Stimulated activated CD4-positive, alpha-beta T cell treated with anti-CD3 and anti-CD28 coated beads, Interleukin-2, amount 100 ng/mL, for 24 hours (primary cell): ENCODE results near the gene TMEM233.
"Not testable (repeated sequence)": the region's sequence is repeated elsewhere in the genome, so short reads cannot be mapped to it uniquely, and the experiment has no call there.

Experiments
- DNase-seq, 2 donors: peaks; one replicate each; pipeline ENCODE4 v3.0.0-alpha.2; 2020

Gene TMEM233

GRCh38 chr12:119613319-119613936 lies 19.9 kb downstream of the TMEM233 start:
- no peak for DNase-seq

- DNase-seq = no peak
Observed at GRCh38 chr12:119614705-119615104, 21.1 kb downstream of the TMEM233 start.

GRCh38 chr12:119615518-119616475 lies 22.2 kb downstream of the TMEM233 start:
- DNase-seq = no peak

- DNase-seq = not testable (repeated sequence)
Observed at GRCh38 chr12:119618328-119618896, 24.8 kb downstream of the TMEM233 start.

- DNase-seq = no peak
Observed at GRCh38 chr12:119620490-119620889, 26.9 kb downstream of the TMEM233 start.

GRCh38 chr12:119621878-119622277 lies 28.3 kb downstream of the TMEM233 start:
- DNase-seq = no peak

- no peak for DNase-seq
Observed at GRCh38 chr12:119624966-119625365, 31.4 kb downstream of the TMEM233 start.

GRCh38 chr12:119627019-119627643 lies 33.6 kb downstream of the TMEM233 start:
- no peak for DNase-seq

GRCh38 chr12:119627686-119628085 lies 34.1 kb downstream of the TMEM233 start:
- no peak for DNase-seq

GRCh38 chr12:119630223-119630780 lies 36.7 kb downstream of the TMEM233 start:
- no peak for DNase-seq

GRCh38 chr12:119630962-119631550 lies 37.5 kb downstream of the TMEM233 start:
- no peak for DNase-seq

- DNase-seq = no peak
Observed at GRCh38 chr12:119631930-119632678, 38.5 kb downstream of the TMEM233 start.

- DNase-seq = no peak
Observed at GRCh38 chr12:119634743-119635142, 41.2 kb downstream of the TMEM233 start.

- DNase-seq = no peak
Observed at GRCh38 chr12:119642986-119643385, 49.4 kb downstream of the TMEM233 start.

- DNase-seq = no peak
Observed at GRCh38 chr12:119644930-119645329, 51.4 kb downstream of the TMEM233 start.

GRCh38 chr12:119645535-119646059 lies 52.0 kb downstream of the TMEM233 start:
- no peak for DNase-seq

- no peak for DNase-seq
Observed at GRCh38 chr12:119649202-119649808, 55.7 kb downstream of the TMEM233 start.

GRCh38 chr12:119652665-119653064 lies 59.1 kb downstream of the TMEM233 start:
- no peak for DNase-seq

GRCh38 chr12:119657001-119657400 lies 63.4 kb downstream of the TMEM233 start:
- DNase-seq = not testable (repeated sequence)

GRCh38 chr12:119658166-119658565 lies 64.6 kb downstream of the TMEM233 start:
- not testable (repeated sequence) for DNase-seq

GRCh38 chr12:119659289-119659897 lies 65.8 kb downstream of the TMEM233 start:
- peak; percentile 46 to 49 for DNase-seq
